GM06990 (cell line): Measurements from ENCODE around the gene DGKI.
"Not testable (repeated sequence)": the region's sequence is repeated elsewhere in the genome, so short reads cannot be mapped to it uniquely, and the experiment has no call there.

Experiments
- DNase-seq: peaks from one replicate; pipeline ENCODE4 v3.0.0-alpha.2; 2011; ENCODE audit not compliant: insufficient read length; ENCODE audit errors: extremely low read depth
- H3K27me3 ChIP-seq: replicated peaks from 2 replicates; pipeline ENCODE4 v1.6.0; 2011; ENCODE audit warnings: low read length; ENCODE audit not compliant: control insufficient read depth, insufficient read depth
- H3K36me3 ChIP-seq: 2 replicates; pipeline ENCODE4 v1.5.1; 2011; ENCODE audit warnings: low read length; ENCODE audit not compliant: control insufficient read depth, insufficient read depth
- H3K4me3 ChIP-seq: replicated peaks from 2 replicates; pipeline ENCODE4 v1.5.1; 2011; ENCODE audit warnings: low read depth, mild to moderate bottlenecking, control low read depth, low read length
- TF ChIP-seq, protein P1 (sequence below): IDR thresholded peaks from 2 replicates; pipeline ENCODE4 v1.5.1; 2011; ENCODE audit warnings: low read length, control low read depth, mild to moderate bottlenecking, inconsistent platforms; ENCODE audit not compliant: insufficient read depth, poor library complexity, severe bottlenecking

Gene DGKI

DNA sequence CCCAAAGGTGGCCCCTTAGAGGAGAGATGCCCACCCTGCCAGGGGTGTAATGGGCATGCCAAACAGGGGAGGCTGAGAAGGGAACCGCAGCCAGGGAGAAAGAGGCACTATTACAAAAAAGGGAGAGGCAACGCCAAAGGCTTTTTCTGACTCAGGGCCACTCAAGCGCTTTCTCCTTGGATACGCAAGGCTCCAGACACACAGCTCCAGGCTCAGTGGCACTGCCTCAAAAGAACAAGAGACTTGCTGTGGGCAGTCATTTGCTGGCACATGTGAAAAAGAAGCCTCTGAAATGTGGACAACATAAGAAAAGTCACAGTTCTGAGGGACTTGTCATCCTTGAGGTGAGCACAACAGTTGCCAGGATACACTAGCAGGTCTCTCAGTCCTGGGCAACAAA lies 128.4 kb downstream of the DGKI start:
- no peak for DNase-seq
- TF ChIP-seq, protein P1, sequence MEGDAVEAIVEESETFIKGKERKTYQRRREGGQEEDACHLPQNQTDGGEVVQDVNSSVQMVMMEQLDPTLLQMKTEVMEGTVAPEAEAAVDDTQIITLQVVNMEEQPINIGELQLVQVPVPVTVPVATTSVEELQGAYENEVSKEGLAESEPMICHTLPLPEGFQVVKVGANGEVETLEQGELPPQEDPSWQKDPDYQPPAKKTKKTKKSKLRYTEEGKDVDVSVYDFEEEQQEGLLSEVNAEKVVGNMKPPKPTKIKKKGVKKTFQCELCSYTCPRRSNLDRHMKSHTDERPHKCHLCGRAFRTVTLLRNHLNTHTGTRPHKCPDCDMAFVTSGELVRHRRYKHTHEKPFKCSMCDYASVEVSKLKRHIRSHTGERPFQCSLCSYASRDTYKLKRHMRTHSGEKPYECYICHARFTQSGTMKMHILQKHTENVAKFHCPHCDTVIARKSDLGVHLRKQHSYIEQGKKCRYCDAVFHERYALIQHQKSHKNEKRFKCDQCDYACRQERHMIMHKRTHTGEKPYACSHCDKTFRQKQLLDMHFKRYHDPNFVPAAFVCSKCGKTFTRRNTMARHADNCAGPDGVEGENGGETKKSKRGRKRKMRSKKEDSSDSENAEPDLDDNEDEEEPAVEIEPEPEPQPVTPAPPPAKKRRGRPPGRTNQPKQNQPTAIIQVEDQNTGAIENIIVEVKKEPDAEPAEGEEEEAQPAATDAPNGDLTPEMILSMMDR, result no peak
- Histone ChIP-seq H3K36me3 (no peaks in the 10 kb centered on the region), H3K4me3 (no peak overlapping the region), H3K27me3 (no peaks in the 10 kb centered on the region)

DNA sequence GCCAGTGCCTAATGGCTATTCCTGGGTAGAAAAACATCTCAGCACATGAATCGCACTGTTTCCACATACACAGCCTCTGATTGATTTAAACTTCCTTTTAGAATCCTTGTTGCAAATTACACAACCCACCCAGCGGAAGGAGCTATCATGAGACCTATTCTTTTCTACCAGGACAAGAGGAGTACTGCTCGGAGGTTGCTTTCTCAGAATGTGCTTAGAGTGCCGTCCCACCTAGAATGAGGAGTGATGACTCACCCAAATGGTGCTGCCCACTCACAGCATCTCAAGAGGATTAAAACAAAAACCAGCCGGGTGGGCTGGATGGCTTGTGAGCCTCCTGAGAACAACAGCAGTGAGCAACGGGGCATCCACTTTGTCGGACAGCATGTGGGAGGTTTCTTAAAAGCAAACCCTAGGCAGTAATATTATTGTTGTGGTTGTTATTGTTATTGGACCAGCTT lies 128.9 kb downstream of the DGKI start:
- no peak overlapping the region for H3K4me3 ChIP-seq
- no peaks in the 10 kb centered on the region for H3K36me3 ChIP-seq
- DNase-seq, result no peak
- TF ChIP-seq, protein P1, result no peak
- H3K27me3 ChIP-seq, result no peaks in the 10 kb centered on the region

DNA sequence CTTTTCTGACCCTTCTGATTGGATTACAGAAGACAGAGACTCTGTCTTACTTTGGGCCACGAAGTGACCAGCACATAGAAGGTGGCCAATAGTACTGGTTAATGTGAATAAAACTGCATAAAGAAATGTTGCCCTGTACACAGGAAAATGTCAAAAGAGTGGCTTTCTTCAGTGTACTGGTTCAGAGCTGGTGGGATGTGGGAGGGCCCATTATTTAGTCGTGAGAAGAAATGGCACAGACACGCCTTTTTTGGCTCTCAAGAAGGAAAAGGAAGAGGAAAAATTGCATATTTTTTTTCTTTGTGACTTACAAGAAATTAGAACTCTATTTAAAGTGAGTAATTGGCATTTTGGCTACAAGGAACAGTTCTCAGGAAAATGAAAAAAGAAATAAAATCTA lies 129.7 kb downstream of the DGKI start:
- Histone ChIP-seq H3K27me3 (no peaks in the 10 kb centered on the region), H3K4me3 (no peak overlapping the region), H3K36me3 (no peaks in the 10 kb centered on the region)
- no peak for DNase-seq
- TF ChIP-seq, protein P1, result no peak

DNA sequence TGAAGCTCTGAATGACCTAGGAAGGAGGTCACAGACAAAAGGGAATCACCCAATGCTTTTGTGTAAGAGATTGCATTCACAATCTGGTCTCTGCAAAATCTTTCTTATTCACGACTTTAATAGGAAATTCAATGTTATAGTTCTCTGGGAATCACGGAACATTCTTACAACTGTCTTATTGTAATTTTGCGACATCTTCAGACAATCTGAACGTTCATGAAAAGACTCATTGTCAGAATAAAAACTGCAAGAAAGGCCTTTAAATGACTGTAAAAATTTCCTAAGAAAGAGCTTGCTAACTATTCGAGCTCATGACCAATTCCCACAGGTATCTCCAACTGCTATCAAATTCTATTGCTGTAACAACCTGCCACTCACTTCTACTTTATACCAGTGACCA lies 130.7 kb downstream of the DGKI start:
- Histone ChIP-seq H3K27me3 (no peaks in the 10 kb centered on the region), H3K4me3 (no peak overlapping the region), H3K36me3 (no peaks in the 10 kb centered on the region)
- no peak for DNase-seq
- TF ChIP-seq, protein P1, result no peak

DNA sequence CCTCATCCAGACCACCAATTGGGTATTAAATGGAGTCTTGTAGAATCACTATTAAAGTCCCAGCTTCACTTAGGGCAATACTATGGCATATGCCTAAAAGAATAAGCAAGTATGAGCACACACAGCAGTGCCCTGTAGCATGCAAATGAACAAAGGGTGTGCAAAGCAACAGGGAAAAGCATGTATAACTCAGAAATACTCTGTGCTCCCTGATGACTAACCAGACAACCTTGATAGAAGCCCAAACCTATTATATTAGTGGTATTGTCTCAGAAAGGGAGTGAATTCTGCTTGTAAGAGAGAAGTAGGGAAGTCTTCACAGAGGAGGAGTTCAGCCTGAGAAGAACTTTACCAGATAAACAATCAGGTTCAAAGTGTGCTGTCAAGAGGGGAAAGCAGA lies 131.2 kb downstream of the DGKI start:
- no peak for DNase-seq
- H3K36me3 ChIP-seq, result no peaks in the 10 kb centered on the region
- TF ChIP-seq, protein P1, result no peak
- no peak overlapping the region for H3K4me3 ChIP-seq
- no peaks in the 10 kb centered on the region for H3K27me3 ChIP-seq

DNA sequence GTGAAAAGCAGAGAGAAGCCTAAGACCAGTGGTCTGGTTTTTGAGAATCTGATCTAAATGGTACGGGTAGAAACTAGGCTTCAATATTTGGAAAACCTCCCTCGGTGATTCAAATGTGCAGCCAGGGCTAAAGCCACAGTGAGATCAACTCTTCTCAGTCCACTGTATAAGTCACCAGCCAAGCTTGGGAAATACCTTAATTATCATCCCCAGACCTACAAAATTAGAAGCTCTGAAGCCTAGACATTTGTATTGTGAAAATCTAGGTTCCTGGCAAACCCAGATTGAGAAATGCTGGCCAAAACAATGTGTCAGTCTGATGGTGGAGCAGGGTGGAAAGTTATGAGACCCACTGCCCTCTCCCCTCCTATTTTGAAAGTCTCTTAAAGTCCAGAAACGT lies 131.7 kb downstream of the DGKI start:
- TF ChIP-seq, protein P1, result no peak
- DNase-seq, result no peak
- Histone ChIP-seq H3K36me3 (no peaks in the 10 kb centered on the region), H3K27me3 (no peaks in the 10 kb centered on the region), H3K4me3 (no peak overlapping the region)

DNA sequence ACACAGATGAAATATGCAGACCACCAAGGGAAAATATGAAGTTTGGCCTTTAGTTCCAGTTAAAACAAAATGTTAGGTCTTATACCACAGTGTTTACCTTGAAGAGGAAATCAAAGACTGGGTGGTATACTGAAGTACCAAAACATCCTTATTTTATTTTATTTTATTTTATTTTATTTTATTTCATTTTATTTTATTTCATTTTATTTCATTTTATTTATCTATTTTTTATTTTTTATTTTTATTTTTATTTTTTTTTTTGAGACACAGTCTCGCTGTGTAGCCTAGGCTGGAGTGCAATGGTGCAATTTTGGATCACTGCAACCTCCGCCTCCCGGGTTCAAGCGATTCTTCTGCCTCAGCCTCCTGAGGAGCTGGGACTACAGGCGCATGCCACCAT lies 140.4 kb downstream of the DGKI start:
- DNase-seq, H3K36me3 ChIP-seq, H3K27me3 ChIP-seq, H3K4me3 ChIP-seq: not testable (repeated sequence)
